Umbilical cord (tissue), 2 donors: Measurements from ENCODE around the gene RNF123. TPM values are rescaled to one million over a fixed set of nuclear protein-coding genes. Genes with fewer than 3 reads are reported as not detected.
A peak's percentile ranks its signal among the peaks of the same experiment; 100 is the strongest.
"Not testable (repeated sequence)": the region's sequence is repeated elsewhere in the genome, so short reads cannot be mapped to it uniquely, and the experiment has no call there.

Experiments used
- DNase-seq: peaks from one replicate; pipeline ENCODE4 v3.0.0-alpha.2; 2015; ENCODE audit warnings: low spot score
- total RNA-seq: library from RNA; depleted of rRNA; stranded (reverse); fragments of >200 nt; gene quantifications from one replicate; pipeline ENCODE4 v1.2.3, GENCODE V29; 2014; ENCODE audit warnings: low replicate concordance; ENCODE audit not compliant: insufficient read depth

Gene RNF123
- total RNA-seq, 1 donor from 2014 or later = 13.7 TPM

- no peak for DNase-seq
Measured at GRCh38 chr3:49680493-49681231, 8.7 kb upstream of the RNF123 start.

GRCh38 chr3:49681232-49681522, 8.2 kb upstream of the RNF123 start:
- DNase-seq = no peak

GRCh38 chr3:49681543-49681942, 7.8 kb upstream of the RNF123 start:
- DNase-seq = no peak

- no peak for DNase-seq
Measured at GRCh38 chr3:49683162-49683561, 6.2 kb upstream of the RNF123 start.

GRCh38 chr3:49684453-49684852, 4.9 kb upstream of the RNF123 start:
- DNase-seq = not testable (repeated sequence)

- not testable (repeated sequence) for DNase-seq
Measured at GRCh38 chr3:49685103-49685502, 4.3 kb upstream of the RNF123 start.

- not testable (repeated sequence) for DNase-seq
Measured at GRCh38 chr3:49685846-49686245, 3.5 kb upstream of the RNF123 start.

GRCh38 chr3:49686346-49686745, 3.0 kb upstream of the RNF123 start:
- not testable (repeated sequence) for DNase-seq

GRCh38 chr3:49686769-49687423, 2.5 kb upstream of the RNF123 start:
- peak; percentile 68 for DNase-seq

- not testable (repeated sequence) for DNase-seq
Measured at GRCh38 chr3:49687424-49687795, 1.9 kb upstream of the RNF123 start.

GRCh38 chr3:49688338-49689045, 865 bp upstream of the RNF123 start:
- DNase-seq = not testable (repeated sequence)

GRCh38 chr3:49689908-49690624, 709 bp downstream of the RNF123 start:
- not testable (repeated sequence) for DNase-seq

GRCh38 chr3:49690856-49691255, 1.5 kb downstream of the RNF123 start:
- DNase-seq = not testable (repeated sequence)

- not testable (repeated sequence) for DNase-seq
Measured at GRCh38 chr3:49691481-49691880, 2.1 kb downstream of the RNF123 start.

- DNase-seq = not testable (repeated sequence)
Measured at GRCh38 chr3:49694409-49695070, 5.2 kb downstream of the RNF123 start.

GRCh38 chr3:49695350-49696015, 6.1 kb downstream of the RNF123 start:
- DNase-seq = not testable (repeated sequence)

GRCh38 chr3:49699281-49699979, 10.1 kb downstream of the RNF123 start:
- DNase-seq = no peak

GRCh38 chr3:49700014-49700413, 10.7 kb downstream of the RNF123 start:
- DNase-seq = no peak

GRCh38 chr3:49700453-49701128, 11.2 kb downstream of the RNF123 start:
- DNase-seq = no peak
